A673 (cell line): ENCODE data around the gene SMTNL1. TPM values are rescaled to one million over a fixed set of nuclear protein-coding genes. Genes with fewer than 3 reads are reported as not detected.

ENCODE experiments used
- BruUV-seq: library from RNA; stranded (reverse); fragments of 400-500 nt; replicated peaks from 2 replicates; lab custom pipeline; 2021; lab: Mats Ljungman, UMichigan
- CTCF ChIA-PET: fragments of 300-600 bp; sonication (Branson Sonifier 250); formaldehyde crosslinking; loops from one replicate; lab custom pipeline; 2022; ENCODE audit warnings: antibody characterized with exemption; lab: Charles Lee
- POLR2A ChIA-PET: fragments of 300-600 bp; sonication (Branson Sonifier 250); formaldehyde crosslinking; loops from one replicate; lab custom pipeline; 2022; ENCODE audit warnings: antibody characterized with exemption; ENCODE audit not compliant: low non-redundant PET; lab: Charles Lee
- DNase-seq: peaks from one replicate; pipeline ENCODE4 v3.0.0-alpha.2; 2015; ENCODE audit warnings: low spot score
- H3K27ac ChIP-seq: fragments of 200-600 bp; sonication (generic); 2 replicates; pipeline ENCODE4 v1.5.1; 2016; ENCODE audit warnings: mixed run types, low read depth, mild to moderate bottlenecking, mixed read lengths, antibody characterized with exemption, low read length; ENCODE audit not compliant: poor library complexity, severe bottlenecking
- H3K27me3 ChIP-seq: fragments of 200-600 bp; sonication (generic); replicated peaks from 2 replicates; pipeline ENCODE4 v1.6.1; 2017; ENCODE audit warnings: mixed run types, low read depth, mild to moderate bottlenecking, mixed read lengths, antibody characterized with exemption, low read length; ENCODE audit not compliant: insufficient read depth, poor library complexity
- H3K36me3 ChIP-seq: fragments of 200-600 bp; sonication (generic); 2 replicates; pipeline ENCODE4 v1.6.1; 2016; ENCODE audit warnings: mixed run types, mild to moderate bottlenecking, mixed read lengths, antibody characterized with exemption, low read length; ENCODE audit not compliant: insufficient read depth, poor library complexity, severe bottlenecking
- H3K4me1 ChIP-seq: fragments of 200-600 bp; sonication (generic); 2 replicates; pipeline ENCODE4 v1.6.1; 2017; ENCODE audit warnings: mixed run types, mild to moderate bottlenecking, mixed read lengths, antibody characterized with exemption, low read length; ENCODE audit not compliant: insufficient read depth, poor library complexity, severe bottlenecking
- H3K4me3 ChIP-seq: fragments of 200-600 bp; sonication (generic); 2 replicates; pipeline ENCODE4 v1.5.1; 2016; ENCODE audit warnings: low read depth, mixed run types, mild to moderate bottlenecking, mixed read lengths, low read length; ENCODE audit not compliant: poor library complexity, severe bottlenecking
- H3K9me3 ChIP-seq: fragments of 200-600 bp; sonication (generic); 2 replicates; pipeline ENCODE4 v1.6.1; 2016; ENCODE audit warnings: mixed run types, low read depth, mild to moderate bottlenecking, mixed read lengths, antibody characterized with exemption, low read length; ENCODE audit not compliant: poor library complexity, severe bottlenecking
- EZH2 ChIP-seq: fragments of 200-600 bp; sonication (generic); IDR thresholded peaks from 2 replicates; pipeline ENCODE4 v1.6.1; 2017; ENCODE audit warnings: borderline replicate concordance, low read depth, mild to moderate bottlenecking, mixed read lengths, antibody characterized with exemption, low read length; ENCODE audit not compliant: poor library complexity, severe bottlenecking
- intact Hi-C: fragments of 100-400 bp; cut with micrococcal nuclease; formaldehyde crosslinking; loops from one replicate; pipeline ENCODE4 v1.10.0; 2022; ENCODE audit not compliant: unreplicated experiment
- total RNA-seq: library from RNA; stranded (reverse); gene quantifications from 2 replicates; pipeline ENCODE4 v1.2.3, GENCODE V29; 2021
- TF ChIP-seq, protein P1 (sequence below): fragments of 300-800, 200-600 bp; sonication (generic); conservative IDR thresholded peaks from 2 replicates; pipeline ENCODE4 v1.5.1; 2017; ENCODE audit warnings: low read depth, mild to moderate bottlenecking, antibody characterized with exemption, low read length, moderate library complexity, mixed read lengths

SMTNL1 gene
- total RNA-seq, 1 experiment from 2014 or later: not detected

DNA sequence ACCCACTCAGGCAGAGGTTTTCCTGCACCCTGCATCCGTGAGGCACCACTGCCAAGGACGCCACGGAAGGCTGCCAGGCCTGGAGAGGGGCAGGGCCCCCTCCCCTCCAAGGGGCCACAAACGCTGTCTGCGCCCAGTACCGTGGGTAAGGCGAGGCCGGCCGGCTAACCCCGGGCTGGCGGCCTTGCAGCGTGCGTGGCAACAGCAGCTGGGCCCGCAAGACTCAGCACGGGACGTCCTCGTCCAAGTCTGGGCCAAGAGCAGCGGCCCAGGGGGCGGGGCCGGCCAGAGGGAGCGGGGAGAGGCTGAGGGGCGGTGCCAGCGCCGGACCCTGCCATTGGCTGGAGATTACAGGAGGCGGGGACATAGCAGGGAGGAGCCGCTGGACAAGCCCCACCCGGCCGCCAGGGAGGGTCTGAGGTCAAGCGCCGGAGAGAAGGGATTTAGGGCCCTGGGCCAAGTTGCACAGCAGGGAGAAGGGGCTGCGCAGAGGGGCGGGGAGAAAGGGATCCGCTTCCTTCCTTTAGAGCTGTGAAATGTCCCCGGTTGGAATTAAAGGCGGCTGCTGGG, 37.9 kb upstream of the SMTNL1 start:
- Histone ChIP-seq H3K27me3 (no peaks in the 10 kb centered on the region), H3K36me3 (no peaks in the 10 kb centered on the region), H3K9me3 (no peaks in the 10 kb centered on the region), H3K27ac (peak overlapping the region; percentile 3), H3K4me1 (peaks cover 16% of the 10 kb centered on the region), H3K4me3 (peak overlapping the region; percentile 22)
- DNase-seq: peak; percentile 92
- ChIA-PET POLR2A (no interaction called here), CTCF (no interaction called here)
- intact Hi-C loops: loop anchor here (10.0 kb wide), 1 partner anchor 145 kb away; the partner anchor contains the start of gene YPEL4
- no TSS peak for BruUV-seq
- no peak for TF ChIP-seq EZH2
- TF ChIP-seq, protein P1, sequence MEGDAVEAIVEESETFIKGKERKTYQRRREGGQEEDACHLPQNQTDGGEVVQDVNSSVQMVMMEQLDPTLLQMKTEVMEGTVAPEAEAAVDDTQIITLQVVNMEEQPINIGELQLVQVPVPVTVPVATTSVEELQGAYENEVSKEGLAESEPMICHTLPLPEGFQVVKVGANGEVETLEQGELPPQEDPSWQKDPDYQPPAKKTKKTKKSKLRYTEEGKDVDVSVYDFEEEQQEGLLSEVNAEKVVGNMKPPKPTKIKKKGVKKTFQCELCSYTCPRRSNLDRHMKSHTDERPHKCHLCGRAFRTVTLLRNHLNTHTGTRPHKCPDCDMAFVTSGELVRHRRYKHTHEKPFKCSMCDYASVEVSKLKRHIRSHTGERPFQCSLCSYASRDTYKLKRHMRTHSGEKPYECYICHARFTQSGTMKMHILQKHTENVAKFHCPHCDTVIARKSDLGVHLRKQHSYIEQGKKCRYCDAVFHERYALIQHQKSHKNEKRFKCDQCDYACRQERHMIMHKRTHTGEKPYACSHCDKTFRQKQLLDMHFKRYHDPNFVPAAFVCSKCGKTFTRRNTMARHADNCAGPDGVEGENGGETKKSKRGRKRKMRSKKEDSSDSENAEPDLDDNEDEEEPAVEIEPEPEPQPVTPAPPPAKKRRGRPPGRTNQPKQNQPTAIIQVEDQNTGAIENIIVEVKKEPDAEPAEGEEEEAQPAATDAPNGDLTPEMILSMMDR: no peak

DNA sequence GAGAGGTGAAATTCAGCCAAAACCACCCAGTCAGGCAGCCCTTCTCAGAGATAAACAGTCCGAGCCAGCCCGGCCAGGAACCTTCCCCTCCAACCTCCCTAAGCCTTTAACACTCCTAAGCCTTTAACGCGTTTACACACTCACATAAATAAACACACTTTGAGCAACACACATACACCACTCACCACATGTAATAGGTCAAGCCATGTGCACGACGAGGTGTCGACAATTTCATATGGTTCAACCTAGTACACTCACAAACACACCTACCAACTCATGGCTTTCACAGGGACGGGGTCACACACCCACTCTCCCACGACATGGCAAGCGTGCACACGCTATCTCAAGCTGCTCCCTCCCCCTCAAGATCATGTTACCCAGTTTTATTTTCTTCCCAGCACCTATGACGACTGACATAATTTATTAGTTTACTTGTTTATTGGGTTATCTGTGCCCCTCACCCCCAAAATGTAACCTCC, 37.4 kb upstream of the SMTNL1 start:
- H3K4me3 ChIP-seq: peak overlapping the region; percentile 22
- peak overlapping the region; percentile 3 for H3K27ac ChIP-seq
- intact Hi-C loops: loop anchor here (10.0 kb wide), 1 partner anchor 145 kb away; the partner anchor contains the start of gene YPEL4
- CTCF ChIA-PET: no interaction called here
- no peaks in the 10 kb centered on the region for H3K27me3 ChIP-seq
- DNase-seq: no peak
- POLR2A ChIA-PET: no interaction called here
- H3K9me3 ChIP-seq: no peaks in the 10 kb centered on the region
- peaks cover 16% of the 10 kb centered on the region for H3K4me1 ChIP-seq
- no TSS peak for BruUV-seq
- no peaks in the 10 kb centered on the region for H3K36me3 ChIP-seq
- no peak for TF ChIP-seq EZH2

DNA sequence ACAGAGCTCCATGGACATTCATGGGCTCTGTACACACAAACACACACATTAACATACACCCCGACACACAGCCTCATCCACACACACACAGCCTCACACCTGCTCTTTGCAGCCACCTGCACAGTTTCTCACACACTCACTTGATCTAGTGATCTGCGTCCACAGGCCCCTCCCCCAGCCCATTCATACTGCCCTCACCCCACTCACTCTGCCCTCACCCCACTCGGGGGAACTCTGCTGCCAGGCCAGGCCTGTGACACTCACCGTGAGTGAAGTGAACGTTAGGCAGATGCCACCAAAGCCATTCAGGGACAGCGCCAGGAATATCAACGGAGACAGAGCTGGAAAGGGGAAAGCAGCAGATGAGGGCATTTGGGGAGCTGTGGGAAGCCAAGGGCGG, 36.9 kb upstream of the SMTNL1 start:
- DNase-seq: no peak
- H3K4me1 ChIP-seq: peaks cover 16% of the 10 kb centered on the region
- no peaks in the 10 kb centered on the region for H3K9me3 ChIP-seq
- ChIA-PET POLR2A (no interaction called here), CTCF (no interaction called here)
- no peak overlapping the region for H3K4me3 ChIP-seq
- H3K27me3 ChIP-seq: no peaks in the 10 kb centered on the region
- H3K36me3 ChIP-seq: no peaks in the 10 kb centered on the region
- TF ChIP-seq, protein P1: no peak
- no peak for TF ChIP-seq EZH2
- intact Hi-C loops: no loop called here
- no TSS peak for BruUV-seq
- H3K27ac ChIP-seq: peak overlapping the region; percentile 3

DNA sequence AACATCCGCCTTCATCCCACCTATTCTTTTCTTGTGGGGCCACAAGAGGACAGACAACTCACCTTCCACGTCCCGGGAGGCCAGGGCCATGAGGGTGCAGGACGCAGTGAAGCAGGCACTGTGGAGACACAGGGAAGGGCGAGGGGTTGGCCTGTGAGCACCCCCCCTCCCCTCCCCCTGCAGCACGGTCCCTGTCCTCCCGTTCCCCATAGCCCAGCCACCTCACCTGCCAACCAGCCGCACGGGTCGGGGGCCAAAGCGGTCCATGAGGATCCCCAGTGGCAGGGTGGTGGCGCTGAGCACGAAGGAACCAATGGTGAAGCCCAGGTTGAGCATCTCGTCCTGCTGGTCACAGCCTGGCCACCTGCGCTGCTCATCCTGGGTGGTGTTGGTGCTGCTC, 36.5 kb upstream of the SMTNL1 start:
- BruUV-seq: no TSS peak
- CTCF ChIA-PET: no interaction called here
- Histone ChIP-seq H3K4me3 (no peak overlapping the region), H3K9me3 (no peaks in the 10 kb centered on the region), H3K4me1 (peaks cover 16% of the 10 kb centered on the region), H3K27me3 (no peaks in the 10 kb centered on the region), H3K27ac (peak overlapping the region; percentile 3), H3K36me3 (no peaks in the 10 kb centered on the region)
- intact Hi-C loops: no loop called here
- POLR2A ChIA-PET: no interaction called here
- no peak for DNase-seq
- no peak for TF ChIP-seq EZH2
- TF ChIP-seq, protein P1: no peak
